IPS DF 4.7 (cell line): ENCODE measurements around the gene CCDC178.
A peak's percentile ranks its signal among the peaks of the same experiment; 100 is the strongest.
"Not testable (repeated sequence)": the region's sequence is repeated elsewhere in the genome, so short reads cannot be mapped to it uniquely, and the experiment has no call there.

ENCODE experiments used
- DNase-seq: peaks from one replicate; pipeline ENCODE4 v3.0.0-alpha.2; 2013; ENCODE audit warnings: low spot score; ENCODE audit errors: extremely low read depth

Gene CCDC178

GRCh38 chr18:33239298-33239697 lies 201.2 kb downstream of the CCDC178 start:
- no peak for DNase-seq

GRCh38 chr18:33232318-33232626 lies 208.2 kb downstream of the CCDC178 start:
- DNase-seq = no peak

GRCh38 chr18:33231474-33232317 lies 208.8 kb downstream of the CCDC178 start:
- peak; percentile 86 for DNase-seq

DNA sequence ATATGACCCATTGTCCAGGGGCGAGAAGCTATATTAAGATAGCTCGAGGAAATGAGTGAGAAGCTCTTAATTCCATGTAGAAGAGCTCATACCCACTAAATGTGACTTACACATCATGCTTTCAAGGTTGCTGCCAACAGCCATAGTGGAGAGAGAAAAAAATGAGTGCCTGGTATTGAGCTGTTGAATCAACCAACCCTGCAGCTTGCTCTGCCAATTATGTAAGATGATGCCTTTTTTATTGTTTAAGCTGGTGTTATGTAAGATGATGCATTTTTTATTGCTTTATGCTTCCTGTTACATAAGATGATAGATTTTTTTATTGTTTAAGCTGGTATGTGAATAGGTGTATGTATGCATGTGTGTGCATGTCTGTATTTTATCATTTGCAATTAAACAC lies 228.2 kb downstream of the CCDC178 start:
- DNase-seq = no peak

DNA sequence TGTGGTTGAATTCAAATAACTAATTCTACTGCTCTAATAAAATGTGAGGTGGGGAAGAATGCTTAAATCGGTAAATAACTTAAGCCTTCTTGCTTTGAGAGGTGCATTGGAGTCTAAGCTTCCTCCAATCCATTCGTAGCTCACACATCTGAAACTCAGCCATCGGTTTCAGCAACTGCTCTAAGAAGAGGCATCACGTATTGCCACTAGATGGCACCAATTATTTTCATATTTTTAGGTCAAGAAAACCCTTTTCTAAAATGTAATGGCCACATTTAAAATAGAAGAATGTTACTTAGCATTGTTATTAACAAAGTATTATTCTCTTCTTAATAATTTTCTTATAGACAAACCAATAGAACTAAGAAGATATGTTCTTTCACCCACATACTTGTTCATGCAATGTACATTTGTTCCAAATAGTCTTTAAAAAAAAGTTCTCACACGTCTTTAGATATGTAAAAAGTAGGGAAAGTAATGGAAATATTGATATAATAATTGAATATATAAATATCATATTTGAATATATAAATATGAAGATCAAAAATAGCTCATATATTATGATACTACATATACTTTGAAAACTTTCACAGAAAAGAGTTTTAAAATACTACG lies 229.8 kb downstream of the CCDC178 start:
- DNase-seq = no peak

GRCh38 chr18:33205777-33206176 lies 234.7 kb downstream of the CCDC178 start:
- no peak for DNase-seq

- DNase-seq = peak; percentile 28
Observed at GRCh38 chr18:33201509-33201926, 239.0 kb downstream of the CCDC178 start.

DNA sequence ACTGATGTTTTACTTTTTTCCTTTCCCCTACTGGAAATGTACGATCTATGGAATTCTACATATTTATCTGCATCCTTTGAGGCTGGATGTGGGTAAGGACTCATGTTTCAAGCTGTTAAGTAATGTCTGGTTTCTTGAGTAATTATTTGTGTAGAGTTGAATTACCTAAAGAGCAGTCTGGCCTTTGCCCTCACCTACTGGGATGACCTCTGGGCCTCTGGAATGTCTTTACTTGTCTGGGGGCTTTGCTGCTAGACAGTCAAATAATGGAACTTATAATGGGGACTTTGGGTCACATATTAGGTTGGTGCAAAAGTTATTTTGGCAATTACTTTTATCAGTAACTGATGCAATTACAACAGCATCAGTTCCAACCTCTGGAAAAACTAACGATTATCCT lies 244.7 kb downstream of the CCDC178 start:
- DNase-seq = no peak

- DNase-seq = no peak
Observed at GRCh38 chr18:33194793-33195192, 245.7 kb downstream of the CCDC178 start.

DNA sequence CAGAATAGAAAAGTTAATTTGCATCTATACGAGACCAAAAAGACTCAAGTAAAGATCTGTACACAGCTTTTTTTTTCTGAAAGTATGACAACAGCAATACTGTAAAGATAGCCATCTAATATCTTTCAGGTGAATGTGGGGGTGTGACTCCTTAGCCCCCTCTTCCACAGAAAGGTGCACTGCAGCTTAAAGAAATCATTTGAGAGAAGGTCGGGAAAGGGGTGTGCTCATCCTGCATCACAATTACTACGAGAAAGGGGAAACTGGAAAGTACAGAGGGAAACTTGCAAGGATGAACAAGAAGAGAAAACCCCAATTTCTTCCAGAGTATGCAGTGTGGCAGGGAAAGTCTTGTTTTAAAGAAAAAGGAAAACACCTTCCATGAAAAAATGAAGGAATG lies 255.6 kb downstream of the CCDC178 start:
- DNase-seq = no peak

GRCh38 chr18:33184175-33184574 lies 256.3 kb downstream of the CCDC178 start:
- DNase-seq = no peak

- no peak for DNase-seq
Observed at GRCh38 chr18:33183136-33183535, 257.4 kb downstream of the CCDC178 start.

GRCh38 chr18:33181016-33181415 lies 259.5 kb downstream of the CCDC178 start:
- no peak for DNase-seq

DNA sequence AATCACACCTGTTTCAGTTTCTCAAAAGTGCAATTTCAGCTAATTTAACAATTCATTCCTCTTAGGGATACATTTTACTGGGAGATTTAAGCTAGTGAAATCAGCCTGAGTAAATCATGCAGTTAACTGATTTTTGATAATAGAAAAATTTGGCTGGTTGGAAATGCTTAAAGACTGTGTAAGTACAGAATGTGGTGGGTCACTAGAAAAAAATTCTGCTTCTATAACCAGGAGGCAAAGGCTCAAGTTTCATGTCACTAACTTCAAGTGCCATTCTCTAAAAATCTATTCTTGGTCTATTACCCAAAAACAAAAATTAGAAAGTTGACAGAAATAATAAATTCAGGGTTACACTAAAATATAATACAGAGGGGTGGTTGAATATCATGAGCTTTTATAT lies 271.3 kb downstream of the CCDC178 start:
- DNase-seq = no peak

GRCh38 chr18:33164121-33164520 lies 276.4 kb downstream of the CCDC178 start:
- DNase-seq = not testable (repeated sequence)

DNA sequence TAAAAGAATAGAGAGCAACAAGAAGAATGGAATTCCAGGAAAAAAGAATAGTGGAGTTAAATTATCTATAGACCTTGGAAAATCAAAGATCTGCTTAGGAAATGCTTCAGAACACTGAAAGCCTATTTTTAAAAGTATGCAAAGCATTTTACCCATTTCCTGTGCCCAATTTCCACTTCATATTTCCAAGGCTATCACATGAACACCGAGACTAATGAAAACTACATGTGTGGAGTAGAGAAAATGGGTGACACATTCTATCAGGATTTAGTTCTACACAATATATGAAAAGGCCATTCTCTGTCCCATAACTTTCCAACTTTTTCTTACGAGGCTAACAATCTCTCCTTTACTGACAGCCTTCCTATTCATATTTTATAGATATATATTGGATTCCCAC lies 279.4 kb downstream of the CCDC178 start:
- DNase-seq = no peak

- DNase-seq = no peak
Observed at GRCh38 chr18:33159151-33159550, 281.4 kb downstream of the CCDC178 start.

DNA sequence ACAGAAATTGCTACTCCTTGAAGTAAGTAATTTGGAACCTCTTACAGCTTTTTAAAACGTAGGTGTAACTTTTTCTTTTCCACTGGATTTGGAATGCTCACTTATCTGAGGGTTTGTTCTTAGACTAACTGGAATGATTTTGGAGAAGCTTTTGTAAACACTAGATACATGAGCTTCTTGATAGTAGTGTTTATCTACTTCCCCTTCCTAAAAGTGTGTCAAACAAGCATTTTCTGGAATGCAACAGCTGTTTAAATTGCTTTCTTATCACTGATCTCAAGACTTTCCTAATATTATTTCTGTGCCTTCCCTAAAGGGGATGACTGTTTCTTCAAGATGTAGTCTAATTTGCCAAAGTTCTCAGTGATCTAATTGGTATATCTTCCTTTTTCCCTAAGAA lies 282.6 kb downstream of the CCDC178 start:
- no peak for DNase-seq

GRCh38 chr18:33156906-33157470 lies 283.5 kb downstream of the CCDC178 start:
- DNase-seq = no peak

DNA sequence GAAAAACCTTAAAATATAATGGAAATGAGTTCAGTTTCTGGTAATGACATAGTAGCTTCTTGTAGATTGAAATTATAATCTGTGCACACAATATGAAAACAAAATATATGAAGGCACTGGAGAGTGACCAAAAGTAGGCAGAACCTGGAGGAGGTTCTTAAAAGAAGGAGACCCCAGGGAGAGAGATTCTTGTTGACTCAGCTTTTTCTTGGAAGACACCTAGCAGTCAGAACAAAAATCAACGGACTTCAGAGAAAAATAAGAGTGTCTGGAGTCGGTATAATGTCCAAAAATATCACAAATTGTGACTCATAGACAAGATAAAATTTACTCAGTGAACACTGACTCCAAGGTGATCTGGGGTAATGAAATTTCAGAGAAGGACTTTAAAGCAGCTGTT lies 286.5 kb downstream of the CCDC178 start:
- DNase-seq = no peak

GRCh38 chr18:33152376-33152775 lies 288.1 kb downstream of the CCDC178 start:
- no peak for DNase-seq

DNA sequence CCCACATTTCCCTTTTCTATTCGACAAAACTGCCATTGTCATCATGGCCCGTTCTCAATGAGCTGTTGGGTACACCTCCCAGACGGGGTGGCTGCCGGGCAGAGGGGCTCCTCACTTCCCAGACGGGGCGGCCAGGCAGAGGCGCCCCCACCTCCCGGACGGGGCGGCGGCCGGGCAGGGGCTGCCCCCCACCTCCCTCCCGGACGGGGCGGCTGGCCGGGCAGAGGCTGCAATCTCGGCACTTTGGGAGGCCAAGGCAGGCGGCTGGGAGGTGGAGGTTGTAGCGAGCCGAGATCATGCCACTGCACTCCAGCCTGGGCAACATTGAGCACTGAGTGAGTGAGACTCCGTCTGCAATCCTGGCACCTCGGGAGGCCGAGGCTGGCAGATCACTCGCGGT lies 292.7 kb downstream of the CCDC178 start:
- not testable (repeated sequence) for DNase-seq

DNA sequence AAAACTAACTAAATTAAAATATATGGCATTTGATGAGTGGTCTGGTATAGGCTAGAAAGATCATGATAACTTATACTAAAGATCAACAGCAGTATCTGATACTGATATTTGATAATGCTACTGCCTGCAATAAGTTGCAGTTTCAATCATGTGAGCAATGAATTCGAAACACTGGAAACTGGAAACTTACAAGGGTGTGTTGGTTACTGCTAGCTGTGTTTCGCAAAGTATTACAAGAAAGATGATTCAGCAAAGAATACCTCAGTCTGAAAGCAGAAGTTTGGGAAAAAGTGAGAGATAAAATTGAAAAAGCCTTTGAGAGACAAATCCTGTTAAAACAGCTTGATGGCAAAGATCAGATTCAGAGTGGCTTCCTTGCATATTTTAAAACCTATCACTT lies 294.5 kb downstream of the CCDC178 start:
- DNase-seq = no peak
